ENCODE results near the gene PHF19.

PHF19 gene

DNA sequence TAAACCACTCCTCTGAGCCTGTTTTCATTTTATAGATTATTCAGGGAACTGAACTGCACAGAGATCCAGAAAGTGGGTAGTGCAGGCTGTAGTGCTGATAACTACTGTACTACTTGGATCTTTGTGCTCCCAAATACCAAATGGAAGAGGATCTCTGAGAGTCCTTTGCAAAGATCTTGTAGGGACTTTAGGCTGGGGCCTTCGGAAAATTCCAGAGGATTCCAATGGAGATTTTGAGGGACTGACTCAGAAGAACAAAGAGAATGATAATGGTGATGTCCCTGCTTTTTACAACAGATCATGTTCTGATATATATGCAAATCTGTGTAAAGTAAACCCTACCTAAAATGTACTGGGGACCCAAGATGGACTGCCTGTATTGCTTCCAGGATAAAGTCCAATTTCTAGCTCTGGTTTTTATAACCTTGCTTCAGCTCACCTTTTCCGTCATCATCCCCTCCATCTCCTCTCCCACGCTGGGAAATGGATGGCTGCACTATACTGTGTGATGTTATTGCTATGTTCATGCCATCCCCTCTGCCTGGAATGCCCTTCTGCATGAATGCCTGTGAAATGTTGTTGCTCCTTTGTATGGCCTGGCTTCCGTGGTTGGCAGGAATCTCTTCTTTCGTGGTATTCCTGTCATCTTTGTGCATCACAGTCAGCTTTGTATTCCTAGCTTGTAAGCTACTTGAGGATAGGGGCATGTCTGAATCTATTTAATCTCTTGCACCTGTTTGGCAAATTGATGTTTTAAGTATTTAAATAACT lies 24.6 kb downstream of the PHF19 start:
- DNase-seq: no peak

DNA sequence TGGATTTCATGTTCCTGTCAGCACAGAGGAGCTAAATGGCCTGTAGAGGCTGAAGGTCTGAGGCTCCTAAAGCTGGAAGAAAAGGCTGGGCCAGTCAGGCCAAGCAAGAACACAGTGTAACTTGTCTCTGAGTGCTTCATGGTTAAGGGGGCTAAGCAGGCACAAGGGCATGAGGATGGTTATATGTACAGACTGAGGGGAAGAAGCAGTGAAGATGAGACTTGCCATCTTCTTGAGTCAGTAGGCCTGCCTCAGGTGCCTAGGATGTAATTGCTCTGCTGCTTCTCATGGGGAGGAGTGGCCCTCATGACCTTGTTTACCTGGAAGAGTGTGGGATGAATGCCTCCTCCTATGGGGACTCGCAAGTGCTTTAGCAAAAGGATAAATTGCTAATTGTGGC lies 25.5 kb downstream of the PHF19 start:
- DNase-seq: no peak

DNA sequence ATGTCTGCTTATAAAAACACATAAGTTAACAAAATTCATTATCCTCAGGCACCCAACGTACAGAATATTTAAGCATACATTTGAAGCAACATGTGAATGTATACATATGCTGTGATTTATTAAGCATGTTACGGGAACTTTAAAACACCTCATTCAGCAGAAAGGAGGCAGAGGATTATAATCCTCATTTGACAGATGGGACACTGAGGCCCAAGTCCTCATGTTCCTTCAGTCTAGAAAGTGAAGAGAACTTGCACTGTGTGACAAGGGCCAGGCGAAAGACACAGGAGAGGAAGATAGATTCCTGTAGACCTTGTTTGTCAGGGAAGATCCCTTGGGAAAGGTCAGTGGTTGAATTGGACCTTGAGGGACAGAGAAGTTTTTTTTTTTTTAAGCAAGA lies 26.7 kb downstream of the PHF19 start:
- DNase-seq: no peak

DNA sequence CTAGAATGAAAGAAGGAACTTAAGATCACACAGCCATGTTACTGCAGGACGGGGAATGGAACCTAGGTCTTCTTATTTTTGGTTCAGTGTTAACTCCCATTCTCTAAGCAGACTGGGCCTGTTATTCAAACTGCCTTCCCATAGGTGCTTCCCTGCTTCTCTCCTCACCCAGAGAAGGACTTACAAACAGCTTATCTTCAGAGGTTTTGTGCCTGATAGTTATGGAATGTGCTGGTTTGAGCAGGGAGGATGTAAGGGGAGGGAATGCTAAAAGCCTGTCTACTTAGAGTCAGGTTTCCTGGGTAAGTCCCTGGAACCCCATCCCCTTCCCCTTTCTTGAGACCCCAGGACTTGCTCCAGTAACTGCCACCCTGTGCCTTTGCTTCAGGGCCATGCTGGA lies 30.1 kb downstream of the PHF19 start:
- DNase-seq: no peak

DNA sequence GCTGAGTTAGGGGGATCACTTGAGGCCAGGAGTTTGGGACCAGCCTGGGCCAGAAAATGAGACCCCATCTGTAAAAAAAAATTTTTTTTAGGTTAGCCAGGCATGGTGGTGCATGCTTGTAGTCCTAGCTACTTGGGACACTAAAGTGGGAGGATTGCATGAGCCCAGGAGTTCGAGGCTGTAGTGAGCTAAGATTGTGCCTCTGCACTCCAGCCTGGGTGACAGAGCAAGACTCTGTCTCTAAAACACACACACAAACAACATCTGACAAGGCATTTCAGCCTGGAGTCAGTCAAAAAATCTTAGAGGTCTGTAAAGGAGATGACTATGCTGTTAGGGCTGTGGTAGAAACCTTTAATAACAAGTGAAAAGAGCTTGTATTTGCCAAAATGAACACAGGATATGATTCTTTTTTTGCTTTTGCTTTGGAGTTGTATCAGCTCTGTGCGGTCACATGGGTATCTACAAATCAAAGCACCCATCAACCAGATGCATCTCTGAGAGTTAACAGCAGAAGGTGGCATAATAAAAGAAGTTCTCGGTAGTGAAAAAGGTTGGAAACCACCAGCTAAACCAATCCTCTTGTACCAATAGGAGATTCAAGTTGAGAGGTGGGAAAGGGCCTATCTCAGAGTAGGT lies 30.6 kb downstream of the PHF19 start:
- no peak for DNase-seq

DNA sequence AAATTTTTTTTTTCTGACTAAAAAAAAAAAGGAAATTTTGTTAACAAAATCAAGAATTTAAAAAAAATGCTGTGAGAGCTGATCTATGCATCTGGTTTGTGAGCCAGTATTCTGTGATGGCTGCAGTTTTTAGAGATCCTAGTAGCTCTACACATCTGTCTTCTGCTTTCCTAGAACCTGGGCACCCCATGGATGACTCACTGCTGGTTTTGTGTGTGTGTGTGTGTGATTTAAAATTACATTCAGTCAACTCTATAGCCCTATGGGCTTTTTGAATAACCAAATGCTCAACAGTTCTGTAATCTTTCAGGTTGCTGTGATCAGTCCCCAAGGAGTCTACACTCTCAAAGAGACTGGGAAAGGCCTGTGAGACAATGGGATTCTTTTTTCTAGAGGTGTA lies 31.7 kb downstream of the PHF19 start:
- no peak for DNase-seq

DNA sequence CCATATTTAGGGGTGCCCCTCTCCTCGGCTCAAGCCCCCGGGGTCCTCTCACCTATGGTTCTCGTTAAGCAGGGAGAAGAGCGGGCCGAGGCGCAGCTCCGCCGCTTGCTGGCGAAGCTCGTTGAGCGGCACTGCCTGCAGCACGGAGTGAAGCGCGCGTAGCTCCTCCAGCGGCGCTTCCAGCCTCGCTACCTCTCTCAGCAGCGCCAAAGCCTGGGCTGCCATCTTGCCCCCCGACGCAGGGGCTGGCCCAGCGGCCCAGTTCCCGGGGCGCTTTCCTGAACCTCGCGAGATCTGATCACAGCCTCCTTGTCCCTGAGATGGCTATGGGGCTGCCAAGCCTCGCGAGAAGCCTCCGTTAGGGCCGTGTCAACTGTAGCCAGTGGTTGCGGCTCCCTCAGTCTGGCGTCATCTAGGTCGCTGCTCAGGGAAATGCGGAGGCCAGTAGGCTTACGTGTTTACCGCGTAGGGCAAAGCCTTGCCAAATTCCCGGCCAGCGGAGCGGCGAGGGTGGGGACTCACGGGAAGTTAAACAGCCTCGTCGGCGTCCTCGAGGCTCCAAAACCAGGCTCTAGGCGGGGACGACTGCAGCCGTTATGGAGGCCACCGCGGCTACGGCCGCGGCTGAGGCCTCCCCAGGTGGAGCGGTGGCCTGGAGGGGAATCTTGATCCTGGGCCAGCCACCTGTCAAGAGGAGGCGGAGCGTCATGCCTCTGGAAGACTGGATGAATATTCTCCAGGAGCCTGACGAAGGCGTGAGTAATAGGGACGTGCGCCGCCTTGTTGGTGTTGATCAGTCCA lies 34.1 kb downstream of the PHF19 start, which contains the start of gene PSMD5:
Gene PSMD5, minus strand, starts transcription at position 238 of the 801 bp plus-strand sequence. Its CDS starts 13 bp downstream, at position 225.
- DNase-seq: peak; percentile 89 to 96

DNA sequence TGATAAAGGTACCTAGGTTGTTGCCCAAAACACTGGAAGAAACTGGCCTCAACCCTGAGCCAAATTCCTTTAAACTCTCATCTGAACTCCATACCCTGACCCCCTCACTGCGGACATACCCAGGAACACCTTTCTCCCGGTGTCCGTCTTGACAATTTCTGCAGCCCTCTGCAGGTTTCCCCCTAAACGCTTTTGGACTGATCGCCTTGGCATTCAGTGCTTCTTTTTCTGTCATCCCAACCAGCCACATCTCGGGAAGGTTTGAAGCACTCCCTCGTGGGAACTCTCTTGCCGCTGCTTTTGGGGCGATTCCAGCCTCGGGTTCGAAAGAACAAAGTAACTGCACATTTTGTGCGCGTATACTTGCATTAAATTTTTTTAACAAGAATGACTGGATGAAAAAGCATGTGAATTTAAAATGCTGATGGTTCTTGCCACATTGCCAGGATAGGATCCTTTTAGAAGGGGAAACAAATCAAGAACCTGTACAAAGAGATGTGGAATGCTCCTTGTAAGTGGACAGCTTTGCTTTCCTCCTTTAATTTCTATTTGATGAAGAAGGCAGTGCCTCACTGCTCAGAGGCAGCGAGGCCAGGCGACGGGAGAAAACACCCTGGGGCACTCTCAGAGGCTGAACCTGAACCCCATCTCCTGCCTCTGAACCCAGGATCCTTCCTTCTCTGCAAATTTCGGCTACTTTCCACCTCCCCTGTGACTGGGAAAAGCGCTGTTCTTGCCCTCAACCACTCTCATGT lies 34.9 kb downstream of the PHF19 start:
- no peak for DNase-seq

DNA sequence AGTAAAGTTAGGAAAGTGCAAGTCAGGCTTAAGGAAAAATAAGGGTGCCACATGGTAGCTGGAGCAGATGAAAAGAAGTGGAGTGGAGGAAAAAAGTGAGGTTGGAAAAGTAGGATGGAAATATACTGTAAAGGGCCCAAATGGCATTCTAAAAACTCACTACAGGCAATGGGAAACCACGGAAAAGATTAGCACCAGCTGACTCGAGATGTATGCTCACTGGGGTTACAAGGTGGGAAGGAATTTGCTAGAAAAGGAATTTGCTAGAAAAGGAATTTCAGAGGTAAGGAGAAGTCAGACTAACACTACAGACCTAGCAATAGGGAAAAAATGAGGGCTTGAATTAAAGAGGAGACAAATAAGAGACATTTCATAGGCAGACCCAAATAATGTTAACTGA lies 37.8 kb downstream of the PHF19 start:
- DNase-seq: no peak

DNA sequence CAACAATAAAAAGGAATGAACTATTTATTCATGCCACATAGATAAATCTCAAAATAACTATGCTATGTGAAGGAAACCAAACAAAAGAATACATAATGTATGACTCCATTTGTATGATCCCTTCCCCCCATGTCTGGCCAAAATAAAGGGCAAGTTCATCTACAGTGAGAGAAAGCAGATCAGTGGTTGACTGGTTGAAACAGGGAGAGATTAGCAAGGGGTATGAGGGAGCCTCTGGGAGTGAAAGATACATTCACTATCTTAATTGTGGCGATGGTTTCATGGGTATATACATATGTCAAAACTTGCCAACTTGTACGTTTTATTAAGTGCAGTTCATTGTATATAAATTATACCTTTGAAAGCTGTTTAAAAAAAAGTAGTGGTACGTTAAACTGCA lies 39.1 kb downstream of the PHF19 start:
- DNase-seq: no peak

DNA sequence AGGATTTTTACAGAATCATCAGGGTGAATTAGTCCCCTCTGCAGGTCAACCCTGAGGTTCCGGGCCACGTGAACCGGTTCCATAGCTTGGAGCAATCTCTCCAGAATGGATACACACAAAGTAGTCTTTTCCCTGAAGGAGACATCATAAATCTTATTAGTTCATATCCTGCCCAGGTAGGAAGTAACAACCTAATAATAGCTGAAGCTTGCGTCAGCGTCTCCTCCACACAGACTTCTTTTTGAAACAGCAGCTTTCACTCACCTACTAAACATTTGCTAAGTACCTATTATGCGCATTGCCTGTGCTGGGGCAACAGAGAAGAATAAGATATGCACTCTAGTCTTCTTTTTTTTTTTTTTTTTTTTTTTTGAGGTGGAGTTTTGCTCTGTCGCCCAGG lies 43.7 kb downstream of the PHF19 start:
- DNase-seq: no peak

DNA sequence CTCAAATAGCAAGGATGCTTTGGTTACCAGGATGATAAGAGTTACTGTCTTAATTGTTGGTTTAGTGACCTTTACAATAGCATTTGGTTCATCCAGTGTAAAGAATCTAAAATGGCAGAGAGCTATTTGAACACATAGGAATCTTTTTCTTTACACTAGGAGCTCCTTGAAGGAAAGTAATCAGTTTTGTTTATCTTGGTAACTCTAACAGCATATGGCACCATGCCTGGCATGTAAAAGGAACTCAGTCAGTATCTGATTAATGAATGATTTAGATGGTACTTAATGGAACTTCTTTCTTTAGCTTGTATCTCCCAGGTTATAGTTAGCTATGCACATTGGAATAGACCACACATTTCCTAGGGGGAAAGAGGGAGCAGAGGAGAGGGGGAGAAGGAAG lies 44.2 kb downstream of the PHF19 start:
- no peak for DNase-seq

DNA sequence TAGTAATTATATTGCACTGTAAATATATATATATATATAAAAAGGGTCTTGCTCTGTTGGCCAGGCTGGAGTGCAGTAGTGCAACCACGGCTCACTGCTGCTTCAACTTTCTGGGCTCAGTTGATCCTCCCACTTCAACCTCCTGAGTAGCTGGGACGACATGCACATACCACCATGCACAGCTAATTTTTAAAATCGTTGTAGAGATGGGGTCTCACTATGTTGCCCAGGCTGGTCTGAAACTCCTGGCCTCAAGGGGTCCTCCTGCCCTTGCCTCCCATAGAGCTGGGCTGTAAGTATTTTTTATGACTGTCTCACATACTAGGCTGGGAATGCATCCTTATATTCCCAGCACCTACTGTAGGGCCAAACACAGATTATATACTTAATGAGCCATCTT lies 46.1 kb downstream of the PHF19 start:
- no peak for DNase-seq

DNA sequence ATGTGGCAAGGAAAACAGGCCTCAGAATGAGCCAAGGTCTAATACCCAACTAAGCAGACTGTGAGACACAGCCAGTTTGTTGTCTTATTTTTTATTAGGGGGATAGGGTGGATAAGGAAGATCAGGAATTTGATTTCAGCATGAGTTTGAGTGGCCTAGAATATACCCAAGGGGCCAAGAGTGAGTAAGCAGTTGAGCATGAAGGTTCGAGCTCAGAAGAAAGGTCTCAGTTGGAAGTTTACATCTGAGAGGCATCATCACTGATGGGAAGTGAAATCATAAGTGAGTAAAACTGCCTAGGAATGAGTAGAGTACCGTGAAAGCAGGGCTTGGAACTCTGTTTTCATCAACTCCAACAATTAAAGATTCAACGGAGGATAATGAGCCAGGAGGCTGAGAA lies 46.8 kb downstream of the PHF19 start:
- no peak for DNase-seq

DNA sequence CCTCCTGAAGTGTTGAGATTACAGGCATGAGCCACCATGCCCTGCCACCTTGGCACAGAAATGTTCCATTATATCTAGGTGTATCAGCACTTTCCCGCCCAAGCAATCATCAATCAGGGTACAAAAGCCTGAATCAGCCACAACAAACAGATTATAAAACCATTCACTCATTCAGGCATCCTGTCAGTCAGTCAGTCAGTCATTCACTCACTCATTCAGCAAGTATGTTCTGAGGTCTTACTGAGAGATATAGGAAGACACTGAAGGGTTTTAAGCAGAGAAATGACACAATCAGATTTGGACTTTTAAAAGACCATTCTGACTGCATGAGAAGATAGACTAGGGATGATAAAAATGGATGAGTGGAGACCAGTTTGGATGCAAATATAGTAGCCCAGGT lies 47.3 kb downstream of the PHF19 start:
- DNase-seq: no peak

DNA sequence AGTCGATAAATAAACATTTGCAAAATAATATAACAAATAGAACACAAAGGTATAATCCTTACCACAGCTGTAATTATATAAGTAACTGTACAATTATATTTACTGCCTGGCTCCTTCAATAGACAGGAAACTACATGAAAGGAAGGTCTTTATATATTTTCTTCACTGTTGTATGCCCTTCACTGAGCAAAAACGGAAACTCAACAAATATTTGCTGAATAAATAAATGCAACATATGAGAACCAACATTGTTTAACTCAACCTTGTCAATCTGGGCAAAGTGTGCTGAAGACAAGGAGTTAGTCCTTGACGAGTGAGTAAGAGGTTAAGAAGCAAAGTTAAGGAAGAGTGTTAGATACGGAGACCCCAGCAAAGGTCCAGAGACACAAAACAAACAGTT lies 56.9 kb downstream of the PHF19 start:
- no peak for DNase-seq

DNA sequence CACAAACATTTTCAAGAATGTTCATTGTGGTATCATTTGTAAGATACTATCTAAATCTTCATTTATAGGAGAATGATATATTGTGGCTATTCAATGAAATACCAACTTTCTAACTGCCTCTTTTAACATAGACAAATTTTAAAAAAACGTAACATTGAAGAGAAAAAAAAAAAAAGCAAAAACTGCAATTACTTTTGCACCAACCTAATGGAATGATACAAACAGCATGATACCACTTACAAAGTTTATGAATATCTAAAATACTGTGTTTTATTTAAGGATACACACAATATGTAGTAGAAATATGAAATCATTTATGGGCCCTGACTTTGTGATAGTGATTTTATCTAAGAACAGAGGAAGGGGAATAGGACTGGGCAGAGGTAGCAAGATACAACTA lies 58.4 kb downstream of the PHF19 start:
- no peak for DNase-seq

DNA sequence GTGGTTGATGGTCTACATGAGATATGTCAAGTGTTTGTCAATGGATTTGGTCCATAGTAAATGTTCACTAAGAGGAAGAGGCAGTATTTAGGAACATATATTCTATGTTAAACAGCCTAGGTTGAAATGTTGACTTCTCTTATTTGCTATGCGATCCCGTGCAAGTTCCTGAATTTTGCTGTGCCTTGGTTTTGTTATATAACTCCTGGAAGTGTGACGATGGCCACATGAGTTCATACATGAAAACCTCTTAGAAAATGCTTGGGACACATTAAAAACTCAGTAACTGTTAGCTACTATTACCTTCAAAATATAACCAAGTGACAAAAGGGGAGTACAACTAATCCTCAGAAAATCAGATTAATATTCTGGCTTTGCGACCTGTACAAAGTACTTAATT lies 61.9 kb downstream of the PHF19 start:
- DNase-seq: no peak

DNA sequence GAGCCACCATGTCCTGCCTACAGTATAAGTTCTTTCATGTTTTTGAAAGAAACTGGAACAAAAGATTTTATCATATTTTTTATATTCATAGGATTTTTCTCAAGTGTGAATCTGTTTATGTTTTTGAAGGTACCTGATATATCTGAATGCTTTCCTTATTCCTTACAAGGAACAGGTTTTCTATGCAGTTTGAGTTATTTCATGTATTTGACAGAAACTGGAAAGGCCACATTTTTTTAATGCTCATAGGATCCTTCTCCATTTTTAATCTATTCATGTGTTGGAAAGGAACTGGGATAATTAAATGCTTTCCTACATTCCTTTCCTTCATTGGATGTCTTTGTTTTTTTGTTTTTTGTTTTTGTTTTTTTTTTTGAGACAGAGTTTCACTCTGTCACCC lies 68.1 kb downstream of the PHF19 start:
- DNase-seq: no peak

DNA sequence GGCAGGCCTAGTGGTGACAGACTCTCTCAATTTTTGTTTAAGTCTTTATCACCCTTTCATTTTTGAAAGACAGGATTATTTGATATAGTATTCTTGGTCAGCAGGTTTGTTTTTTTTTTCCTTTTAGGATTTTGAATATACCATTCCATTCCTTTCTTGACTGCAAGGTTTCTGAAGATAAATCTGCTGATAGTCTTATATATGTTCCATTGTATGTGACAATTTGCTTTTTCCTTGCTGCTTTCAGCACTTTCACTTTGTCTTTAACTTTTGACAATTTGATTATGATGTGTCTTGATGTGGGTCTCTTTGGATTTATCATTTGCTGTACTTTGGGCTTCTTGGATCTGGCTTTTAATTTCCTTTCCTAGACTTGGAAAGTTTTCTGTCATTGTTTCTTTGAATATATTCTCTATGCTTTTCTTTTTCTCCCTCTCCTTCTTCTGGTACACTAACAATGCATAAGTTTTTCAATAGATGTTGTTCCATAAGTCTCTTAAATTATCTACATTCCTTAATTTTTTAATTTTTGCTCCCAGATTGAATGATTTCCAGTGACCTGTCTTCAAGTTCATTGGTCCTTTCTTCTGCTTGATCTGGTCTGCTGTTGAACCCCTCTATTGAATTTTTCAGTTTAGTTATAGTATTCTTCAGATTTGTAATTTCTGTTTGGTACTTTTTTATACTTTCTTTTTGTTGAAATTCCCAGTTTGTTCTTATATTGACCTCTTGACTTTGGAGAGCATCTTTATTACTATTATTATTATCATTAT lies 69.2 kb downstream of the PHF19 start:
- no peak for DNase-seq

Data from hippocampal formation (tissue), 2 donors.